ENCODE measurements around the gene MT1A. TPM values are rescaled to one million over a fixed set of nuclear protein-coding genes. Genes with fewer than 3 reads are reported as not detected.

The MT1A gene
- total and polyA plus RNA-seq, 8 donors = 0.78 to 24.1 (median 2.0) TPM; not detected in 4

DNA sequence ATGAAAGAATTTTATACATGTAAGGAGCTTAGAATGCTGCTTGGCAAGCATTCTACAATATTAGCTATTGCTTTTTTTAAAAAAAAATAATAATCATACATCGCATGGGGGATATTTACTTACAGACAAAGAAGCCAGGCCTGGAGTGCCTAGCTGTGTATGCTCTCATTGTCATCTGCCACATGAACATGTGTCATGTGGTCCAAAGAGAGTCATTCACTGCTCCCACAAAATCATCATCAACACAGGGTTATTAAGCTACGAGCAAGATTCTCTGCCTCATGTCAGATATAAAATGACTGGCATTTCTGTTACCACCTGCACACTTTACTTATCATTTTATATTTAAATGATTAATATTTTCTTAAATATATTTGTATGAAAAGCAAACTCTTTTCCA lies 14.8 kb upstream of the MT1A start:
- TF ChIP-seq, protein P1, sequence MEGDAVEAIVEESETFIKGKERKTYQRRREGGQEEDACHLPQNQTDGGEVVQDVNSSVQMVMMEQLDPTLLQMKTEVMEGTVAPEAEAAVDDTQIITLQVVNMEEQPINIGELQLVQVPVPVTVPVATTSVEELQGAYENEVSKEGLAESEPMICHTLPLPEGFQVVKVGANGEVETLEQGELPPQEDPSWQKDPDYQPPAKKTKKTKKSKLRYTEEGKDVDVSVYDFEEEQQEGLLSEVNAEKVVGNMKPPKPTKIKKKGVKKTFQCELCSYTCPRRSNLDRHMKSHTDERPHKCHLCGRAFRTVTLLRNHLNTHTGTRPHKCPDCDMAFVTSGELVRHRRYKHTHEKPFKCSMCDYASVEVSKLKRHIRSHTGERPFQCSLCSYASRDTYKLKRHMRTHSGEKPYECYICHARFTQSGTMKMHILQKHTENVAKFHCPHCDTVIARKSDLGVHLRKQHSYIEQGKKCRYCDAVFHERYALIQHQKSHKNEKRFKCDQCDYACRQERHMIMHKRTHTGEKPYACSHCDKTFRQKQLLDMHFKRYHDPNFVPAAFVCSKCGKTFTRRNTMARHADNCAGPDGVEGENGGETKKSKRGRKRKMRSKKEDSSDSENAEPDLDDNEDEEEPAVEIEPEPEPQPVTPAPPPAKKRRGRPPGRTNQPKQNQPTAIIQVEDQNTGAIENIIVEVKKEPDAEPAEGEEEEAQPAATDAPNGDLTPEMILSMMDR (IDR thresholded peaks at IDR 0.05) = no peak
- DNase-seq = no peak
- H3K27me3 ChIP-seq = peaks cover 0 to 51% of the 10 kb centered on the region in 2 donors
- peaks cover 5 to 23% of the 10 kb centered on the region in 2 donors for H3K4me1 ChIP-seq
- no peak overlapping the region for H3K4me3 ChIP-seq
- H3K36me3 ChIP-seq = no peaks in the 10 kb centered on the region
- intact Hi-C loops (cut with DNase I) = no loop called here
- ATAC-seq = no peak
- H3K9me3 ChIP-seq = no peaks in the 10 kb centered on the region
- H3K27ac ChIP-seq = no peak overlapping the region

DNA sequence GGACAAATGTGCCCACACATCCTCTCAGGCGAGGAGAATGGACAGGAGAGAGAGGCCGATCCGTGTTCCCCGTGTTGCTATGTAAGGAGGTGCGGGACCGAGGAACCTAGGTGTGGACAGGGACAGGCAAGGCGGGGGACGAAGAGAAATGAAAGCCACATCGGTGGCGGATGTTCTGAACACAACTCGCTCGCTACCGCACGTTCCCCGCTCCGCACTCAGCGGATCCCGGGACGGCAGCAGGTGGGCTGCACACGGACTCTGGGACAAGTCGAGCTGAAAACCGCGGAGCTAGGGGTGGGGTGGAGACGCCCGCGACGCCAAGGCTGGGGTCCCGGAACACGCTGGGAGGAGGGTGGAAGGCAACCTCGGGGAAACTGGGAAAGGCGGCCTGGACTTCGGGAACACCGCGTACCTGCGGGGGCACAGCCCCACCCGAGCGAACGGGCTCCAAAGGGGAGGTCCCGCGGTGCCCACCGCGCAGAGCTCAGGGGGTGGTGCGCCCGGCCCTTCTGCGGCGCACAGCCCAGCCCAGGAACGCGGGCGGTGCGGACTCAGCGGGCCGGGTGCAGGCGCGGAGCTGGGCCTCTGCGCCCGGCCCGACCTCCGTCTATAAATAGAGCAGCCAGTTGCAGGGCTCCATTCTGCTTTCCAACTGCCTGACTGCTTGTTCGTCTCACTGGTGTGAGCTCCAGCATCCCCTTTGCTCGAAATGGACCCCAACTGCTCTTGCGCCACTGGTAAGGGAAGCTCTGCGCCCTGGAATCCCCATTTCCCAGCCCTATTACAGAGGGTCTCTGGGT lies 13.1 kb upstream of the MT1A start, which contains the start of gene MT1E:
Gene MT1E (plus strand): TSS at position 642 of the 803 bp plus-strand sequence. CDS start 71 bp downstream, at position 713.
- Histone ChIP-seq H3K9me3 (no peaks in the 10 kb centered on the region), H3K4me3 (peak within 1 kb of the TSS; percentile 46 to 50), H3K36me3 (no peaks in the 10 kb centered on the region), H3K27ac (peak within 1 kb of the TSS; percentile 80 to 90), H3K4me1 (peaks cover 5 to 23% of the 10 kb centered on the region in 2 donors), H3K27me3 (peaks cover 0 to 42% of the 10 kb centered on the region in 2 donors)
- peak; percentile 92 for ATAC-seq
- TF ChIP-seq, protein P1 (IDR thresholded peaks at IDR 0.05) = no peak
- peak in 1 of 4 donors; percentile 89 for DNase-seq
- intact Hi-C loops (cut with DNase I) = no loop called here

DNA sequence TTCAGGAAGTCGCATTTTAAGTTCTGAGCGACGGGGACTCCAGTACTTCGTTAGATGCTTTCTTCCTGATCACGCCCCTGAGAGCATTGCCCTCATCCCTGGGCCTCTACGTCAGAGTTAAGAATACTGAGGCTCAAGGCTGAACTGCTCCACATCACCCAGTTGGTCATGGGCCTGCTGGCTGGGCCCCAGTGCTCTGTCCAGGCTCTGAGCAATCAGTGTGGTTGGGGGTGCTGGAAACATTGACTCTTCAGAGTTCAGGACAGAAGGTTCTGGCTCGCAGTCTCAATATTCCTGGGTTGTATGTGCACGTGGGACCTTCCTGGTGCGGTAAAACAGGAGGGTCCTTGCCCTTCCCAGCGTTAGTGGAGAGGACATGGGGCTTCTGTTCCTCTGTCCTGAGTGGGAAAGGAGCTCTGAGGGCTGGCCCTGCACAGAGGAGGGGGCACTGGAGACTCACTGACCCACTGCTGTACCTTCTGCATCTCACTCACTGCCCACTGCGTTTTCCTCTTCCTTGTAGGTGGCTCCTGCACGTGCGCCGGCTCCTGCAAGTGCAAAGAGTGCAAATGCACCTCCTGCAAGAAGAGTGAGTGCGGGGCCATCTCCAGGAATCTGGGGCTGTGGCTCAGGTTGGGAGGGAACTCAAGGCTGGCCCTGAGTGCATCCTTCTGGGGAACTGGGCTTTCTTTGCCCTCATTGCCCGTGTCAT lies 12.4 kb upstream of the MT1A start:
- TF ChIP-seq, protein P1 (IDR thresholded peaks at IDR 0.05) = no peak
- H3K9me3 ChIP-seq = no peaks in the 10 kb centered on the region
- peak overlapping the region; percentile 80 to 90 for H3K27ac ChIP-seq
- no peak for DNase-seq
- intact Hi-C loops (cut with DNase I) = no loop called here
- ATAC-seq = peak; percentile 62
- H3K4me3 ChIP-seq = peak overlapping the region; percentile 46 to 50
- H3K4me1 ChIP-seq = peaks cover 5 to 23% of the 10 kb centered on the region in 2 donors
- H3K27me3 ChIP-seq = peaks cover 0 to 47% of the 10 kb centered on the region in 2 donors
- H3K36me3 ChIP-seq = no peaks in the 10 kb centered on the region

DNA sequence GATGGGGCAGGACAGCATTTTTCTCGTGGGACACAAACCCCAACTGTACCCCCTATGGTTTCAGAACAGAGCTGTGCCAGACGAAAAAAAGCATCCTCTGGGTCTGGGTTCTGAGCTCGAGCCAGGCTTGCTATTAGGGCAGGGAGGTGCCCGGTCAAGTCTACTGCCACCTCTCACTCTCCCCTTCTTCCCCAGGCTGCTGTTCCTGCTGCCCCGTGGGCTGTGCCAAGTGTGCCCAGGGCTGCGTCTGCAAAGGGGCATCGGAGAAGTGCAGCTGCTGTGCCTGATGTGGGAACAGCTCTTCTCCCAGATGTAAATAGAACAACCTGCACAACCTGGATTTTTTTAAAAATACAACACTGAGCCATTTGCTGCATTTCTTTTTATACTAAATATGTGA lies 11.8 kb upstream of the MT1A start:
- peaks cover 0 to 53% of the 10 kb centered on the region in 2 donors for H3K27me3 ChIP-seq
- no peak for DNase-seq
- intact Hi-C loops (cut with DNase I) = no loop called here
- peaks cover 5 to 23% of the 10 kb centered on the region in 2 donors for H3K4me1 ChIP-seq
- H3K27ac ChIP-seq = peak overlapping the region; percentile 61 to 80
- peak; percentile 11 for ATAC-seq
- no peaks in the 10 kb centered on the region for H3K9me3 ChIP-seq
- H3K36me3 ChIP-seq = no peaks in the 10 kb centered on the region
- TF ChIP-seq, protein P1 (IDR thresholded peaks at IDR 0.05) = no peak
- peak overlapping the region; percentile 46 to 50 for H3K4me3 ChIP-seq
